ENCODE data around the gene ADAMTS2. TPM values are rescaled to one million over a fixed set of nuclear protein-coding genes. Genes with fewer than 3 reads are reported as not detected.

Gene ADAMTS2
- total RNA-seq: 32.0 TPM

DNA sequence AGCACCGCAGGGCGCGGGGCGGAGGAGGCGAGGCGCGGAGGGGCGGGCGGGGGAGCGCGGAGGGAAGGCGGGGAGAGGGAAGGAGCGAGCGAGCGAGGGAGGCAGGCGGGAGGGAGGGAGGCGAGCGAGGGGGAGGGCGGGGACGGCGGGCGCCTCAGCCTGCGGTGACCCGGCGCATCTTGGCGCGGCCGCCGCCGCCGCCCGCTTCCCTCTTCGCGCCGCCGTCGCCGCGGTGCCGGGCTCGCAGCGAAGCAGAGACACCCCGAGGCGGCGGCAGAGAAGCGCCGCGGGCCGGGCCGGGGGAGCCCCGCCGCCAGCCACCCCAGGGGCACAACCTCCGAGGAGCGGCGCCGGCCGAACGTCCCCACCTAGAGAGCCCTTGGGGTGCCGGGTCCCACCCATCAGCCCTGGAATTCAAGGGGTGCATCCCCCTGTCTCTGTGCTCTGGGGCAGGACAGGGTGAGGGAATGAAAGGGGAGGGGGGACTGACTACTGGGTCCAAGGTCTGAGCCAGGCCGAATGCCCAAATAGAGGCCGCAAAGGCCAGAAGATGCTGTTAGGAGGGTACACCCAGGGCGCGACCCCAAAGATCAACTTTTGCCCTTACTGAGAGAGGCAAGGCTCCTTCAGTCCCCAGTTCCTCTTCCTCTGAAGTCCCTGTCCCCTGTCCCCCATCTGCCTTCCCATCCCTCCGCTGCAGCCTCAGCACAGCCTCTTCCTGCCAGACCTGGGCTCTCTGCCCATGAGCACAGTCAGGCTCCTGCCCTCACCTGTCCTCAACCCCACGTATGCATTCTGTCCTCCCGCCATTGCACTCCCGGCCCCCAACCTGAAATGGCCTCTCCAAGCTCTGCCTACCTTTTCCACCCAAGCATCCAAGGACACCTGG lies at the start of gene ADAMTS2:
Gene ADAMTS2 (minus strand): TSS at position 29 of the 889 bp plus-strand sequence. CDS start 133 bp downstream, outside the sequence.

Small RNA genes within 50 kb of the gene (small RNA-seq; reads per million reads assigned to genes)
- not detected for gene AC109479.2 (ENCODE audit: low replicate concordance)

Other genes starting within 250 kb of the ADAMTS2 start
- 42.9 TPM for gene RUFY1, start 205.1 kb upstream of the ADAMTS2 start, total RNA-seq

Data from metanephros (tissue), 2 donors.